Neutrophil (primary cell): Measurements from ENCODE around the gene ASTN1.

Experiments
- H3K27ac ChIP-seq: fragments of 200-600 bp; sonication (generic); 2 replicates; pipeline ENCODE4 v1.5.1; 2016; ENCODE audit warnings: mild to moderate bottlenecking, moderate library complexity
- H3K27me3 ChIP-seq: fragments of 200-600 bp; sonication (generic); 2 replicates; pipeline ENCODE4 v1.6.0; 2016; ENCODE audit warnings: mild to moderate bottlenecking
- H3K36me3 ChIP-seq: fragments of 200-600 bp; sonication (generic); 2 replicates; pipeline ENCODE4 v1.5.1; 2017
- H3K4me1 ChIP-seq, 2 experiments: fragments of 200-600 bp in 1 of 2; sonication (generic) in 1 of 2; 1 replicate in 1 of 2; 2 replicates in 1 of 2; pipeline versions ENCODE4 v1.5.1 to v1.6.1; 2013 to 2016; ENCODE audit warnings: low read depth in 1 of 2, low read length in 1 of 2, mild to moderate bottlenecking in 1 of 2, moderate library complexity in 1 of 2; ENCODE audit not compliant: control insufficient read depth in 1 of 2, insufficient read depth in 1 of 2
- H3K4me3 ChIP-seq, 2 experiments: fragments of 200-600 bp in 1 of 2; sonication (generic) in 1 of 2; 1 replicate in 1 of 2; 2 replicates in 1 of 2; pipeline ENCODE4 v1.5.1; 2013 to 2016; ENCODE audit warnings: low read depth in 1 of 2, low read length in 1 of 2, mild to moderate bottlenecking in 1 of 2, moderate library complexity in 1 of 2
- H3K9me3 ChIP-seq: fragments of 200-600 bp; sonication (generic); 2 replicates; pipeline ENCODE4 v1.5.1; 2016
- CTCF ChIP-seq: fragments of 200-600 bp; sonication (generic); IDR thresholded peaks from 2 replicates; pipeline ENCODE4 v1.5.1; 2016; ENCODE audit warnings: antibody characterized with exemption

ASTN1 gene

GRCh38 chr1:177206831-177207355 is 42.4 kb upstream of the ASTN1 start:
- Histone ChIP-seq H3K9me3 (no peaks in the 10 kb centered on the region), H3K27ac (no peak overlapping the region), H3K36me3 (no peaks in the 10 kb centered on the region), H3K27me3 (no peaks in the 10 kb centered on the region), H3K4me3 (no peak overlapping the region), H3K4me1 (no peaks in the 10 kb centered on the region)
- TF ChIP-seq CTCF, result no peak

GRCh38 chr1:177200290-177200689 is 35.8 kb upstream of the ASTN1 start:
- no peak for TF ChIP-seq CTCF
- no peak overlapping the region for H3K4me3 ChIP-seq
- no peak overlapping the region for H3K27ac ChIP-seq
- H3K36me3 ChIP-seq, result no peaks in the 10 kb centered on the region
- no peaks in the 10 kb centered on the region for H3K27me3 ChIP-seq
- no peaks in the 10 kb centered on the region for H3K4me1 ChIP-seq
- no peaks in the 10 kb centered on the region for H3K9me3 ChIP-seq

GRCh38 chr1:177198243-177198642 is 33.7 kb upstream of the ASTN1 start:
- H3K27ac ChIP-seq, result no peak overlapping the region
- no peak overlapping the region for H3K4me3 ChIP-seq
- H3K9me3 ChIP-seq, result no peaks in the 10 kb centered on the region
- no peak for TF ChIP-seq CTCF
- H3K27me3 ChIP-seq, result no peaks in the 10 kb centered on the region
- H3K4me1 ChIP-seq, result no peaks in the 10 kb centered on the region
- no peaks in the 10 kb centered on the region for H3K36me3 ChIP-seq

GRCh38 chr1:177190308-177190970 is 25.9 kb upstream of the ASTN1 start:
- no peaks in the 10 kb centered on the region for H3K27me3 ChIP-seq
- H3K4me1 ChIP-seq, result no peaks in the 10 kb centered on the region
- TF ChIP-seq CTCF, result no peak

GRCh38 chr1:177186639-177187038 is 22.1 kb upstream of the ASTN1 start:
- Histone ChIP-seq H3K9me3 (no peaks in the 10 kb centered on the region), H3K27me3 (peaks cover 10% of the 10 kb centered on the region), H3K27ac (no peak overlapping the region), H3K4me1 (no peaks in the 10 kb centered on the region), H3K36me3 (no peaks in the 10 kb centered on the region), H3K4me3 (no peak overlapping the region)
- TF ChIP-seq CTCF, result no peak

More at GRCh38 chr1:177190308-177190970, 25.9 kb upstream of the ASTN1 start:
- Histone ChIP-seq H3K36me3 (no peaks in the 10 kb centered on the region), H3K27ac (no peak overlapping the region), H3K9me3 (no peaks in the 10 kb centered on the region), H3K4me3 (no peak overlapping the region)
